Kidney (tissue), 14 donors: Measurements from ENCODE around the gene MACROD2. TPM values are rescaled to one million over a fixed set of nuclear protein-coding genes. Genes with fewer than 3 reads are reported as not detected.

Experiments
- DNase-seq, 5 donors: peaks; one replicate each; pipeline ENCODE4 v3.0.0-alpha.2; 2013 to 2020
- FAIRE-seq: peaks from 2 replicates; lab custom pipeline; 2012; peaks lifted over from hg19 to GRCh38; lab: Jason Lieb, UNC
- H3K27ac ChIP-seq, 2 donors: one replicate each; pipeline ENCODE4 v1.7.0; 2013; ENCODE audit warnings: low read depth in 2 of 2, low read length in 2 of 2, inconsistent platforms in 1 of 2
- H3K27me3 ChIP-seq: one replicate; pipeline ENCODE4 v1.7.1; 2013; ENCODE audit warnings: low read length, inconsistent platforms; ENCODE audit not compliant: control insufficient read depth, insufficient read depth
- H3K36me3 ChIP-seq, 3 donors: one replicate each; pipeline versions ENCODE4 v1.7.0 to v1.7.1; 2013; ENCODE audit warnings: low read length in 3 of 3, control low read depth in 1 of 3, inconsistent platforms in 1 of 3; ENCODE audit not compliant: insufficient read depth in 3 of 3, control insufficient read depth in 2 of 3
- H3K4me1 ChIP-seq, 3 donors: one replicate each; pipeline versions ENCODE4 v1.7.0 to v1.7.1; 2013; ENCODE audit warnings: low read length in 3 of 3, inconsistent platforms in 1 of 3, low read depth in 1 of 3; ENCODE audit not compliant: control insufficient read depth in 2 of 3, insufficient read depth in 2 of 3
- H3K4me3 ChIP-seq, 3 donors: one replicate each; pipeline versions ENCODE4 v1.7.0 to v1.8.1; 2013; ENCODE audit warnings: low read length in 3 of 3, control low read depth in 1 of 3, inconsistent platforms in 1 of 3
- H3K9ac ChIP-seq, 3 donors: one replicate each; pipeline versions ENCODE4 v1.7.0 to v1.7.1; 2013; ENCODE audit warnings: low read length in 3 of 3, control low read depth in 1 of 3, inconsistent platforms in 1 of 3
- H3K9me3 ChIP-seq, 3 donors: one replicate each; pipeline versions ENCODE4 v1.7.0 to v1.7.1; 2013; ENCODE audit warnings: low read length in 3 of 3, control low read depth in 1 of 3, inconsistent platforms in 1 of 3; ENCODE audit not compliant: control insufficient read depth in 2 of 3, insufficient read depth in 1 of 3
- CTCF ChIP-seq: IDR thresholded peaks from 3 replicates; pipeline ENCODE4 v1.5.1; 2012; ENCODE audit warnings: mild to moderate bottlenecking, moderate library complexity, borderline replicate concordance; ENCODE audit not compliant: insufficient read depth; ENCODE audit errors: extremely low read depth
- intact Hi-C: fragments of 100-400 bp; cut with DNase I; formaldehyde crosslinking; loops from one replicate; pipeline ENCODE4 v1.11.1; 2022
- polyA plus RNA-seq: library from polyadenylated mRNA; stranded (reverse); fragments of 350-450 nt; fragmentation: Illumina TruSeq; extraction: RNeasy Lipid Tissue Mini Kit (QIAGEN cat#74804); gene quantifications from one replicate; pipeline ENCODE4 v1.2.3, GENCODE V29; 2014; ENCODE audit warnings: low read depth, low replicate concordance; ENCODE audit not compliant: insufficient read depth
- total RNA-seq: library from RNA; stranded (reverse); fragmentation: NEBNext Ultra II Directional; extraction: Animal tissue kit (Norgen Biotek cat#: 25700); gene quantifications from one replicate; pipeline ENCODE4 v1.2.1, GENCODE V29; 2021
- donor health status: control.
- donor health status: control.
- donor health status: control.
- donor health status: control.
- donor health status: control.
- donor health status: DM: yes; HTN: yes; CAD: no.
- donor health status: Normal renal cell carcinoma (clear cell type).

MACROD2 gene
- total and polyA plus RNA-seq, 2 donors from 2014 or later = 3.0 to 10.0 TPM

- Histone ChIP-seq H3K4me1 (no peaks in the 10 kb centered on the region), H3K36me3 (no peaks in the 10 kb centered on the region), H3K4me3 (no peak overlapping the region), H3K9me3 (peaks cover 0 to 8% (median 0%) of the 10 kb centered on the region in 3 donors), H3K9ac (no peak overlapping the region), H3K27me3 (no peaks in the 10 kb centered on the region), H3K27ac (no peak overlapping the region)
- DNase-seq = no peak
- intact Hi-C loops = no loop called here
- TF ChIP-seq CTCF = no peak
- peak; percentile 99 for FAIRE-seq
Observed at GRCh38 chr20:15550116-15550870, 1555.0 kb downstream of the MACROD2 start.

GRCh38 chr20:15555913-15556312, 1560.6 kb downstream of the MACROD2 start:
- Histone ChIP-seq H3K27ac (no peak overlapping the region), H3K4me3 (no peak overlapping the region), H3K27me3 (no peaks in the 10 kb centered on the region), H3K9ac (no peak overlapping the region), H3K4me1 (no peaks in the 10 kb centered on the region), H3K36me3 (no peaks in the 10 kb centered on the region), H3K9me3 (peaks cover 0 to 8% (median 0%) of the 10 kb centered on the region in 3 donors)
- no peak for FAIRE-seq
- DNase-seq = peak in 1 of 5 donors; percentile 11
- intact Hi-C loops = no loop called here
- no peak for TF ChIP-seq CTCF

- intact Hi-C loops = no loop called here
Observed at GRCh38 chr20:15556869-15557268, 1561.6 kb downstream of the MACROD2 start.

More at GRCh38 chr20:15556869-15557268, 1561.6 kb downstream of the MACROD2 start:
- DNase-seq (no peak), FAIRE-seq (no peak)
- no peak for TF ChIP-seq CTCF
- Histone ChIP-seq H3K4me3 (no peak overlapping the region), H3K36me3 (no peaks in the 10 kb centered on the region), H3K4me1 (no peaks in the 10 kb centered on the region), H3K9me3 (peaks cover 0 to 8% (median 0%) of the 10 kb centered on the region in 3 donors), H3K9ac (no peak overlapping the region), H3K27me3 (no peaks in the 10 kb centered on the region), H3K27ac (no peak overlapping the region)
